Measurements from ENCODE around the gene PHACTR1.

PHACTR1 gene

GRCh38 chr6:13256266-13257001 is 539.9 kb downstream of the PHACTR1 start:
- no peak for ATAC-seq

GRCh38 chr6:13259393-13259792 is 542.8 kb downstream of the PHACTR1 start:
- ATAC-seq = no peak
- TF ChIP-seq TCF4 (CRISPR knock-in tag; IDR thresholded peaks at IDR 0.05; ENCODE audit: borderline replicate concordance) = no peak
- TF ChIP-seq CSDC2 (CRISPR knock-in tag; IDR thresholded peaks at IDR 0.05) = no peak
- no peak for TF ChIP-seq ZFP3 (CRISPR knock-in tag; IDR thresholded peaks at IDR 0.05)
- no peak for TF ChIP-seq ZNF565 (CRISPR knock-in tag; conservative IDR thresholded peaks at IDR 0.05; ENCODE audit: low read depth)
- no peak for TF ChIP-seq SNAI2 (CRISPR knock-in tag; IDR thresholded peaks at IDR 0.05)
- TF ChIP-seq OSR1 (CRISPR knock-in tag; IDR thresholded peaks at IDR 0.05) = no peak
- TF ChIP-seq, protein P1, sequence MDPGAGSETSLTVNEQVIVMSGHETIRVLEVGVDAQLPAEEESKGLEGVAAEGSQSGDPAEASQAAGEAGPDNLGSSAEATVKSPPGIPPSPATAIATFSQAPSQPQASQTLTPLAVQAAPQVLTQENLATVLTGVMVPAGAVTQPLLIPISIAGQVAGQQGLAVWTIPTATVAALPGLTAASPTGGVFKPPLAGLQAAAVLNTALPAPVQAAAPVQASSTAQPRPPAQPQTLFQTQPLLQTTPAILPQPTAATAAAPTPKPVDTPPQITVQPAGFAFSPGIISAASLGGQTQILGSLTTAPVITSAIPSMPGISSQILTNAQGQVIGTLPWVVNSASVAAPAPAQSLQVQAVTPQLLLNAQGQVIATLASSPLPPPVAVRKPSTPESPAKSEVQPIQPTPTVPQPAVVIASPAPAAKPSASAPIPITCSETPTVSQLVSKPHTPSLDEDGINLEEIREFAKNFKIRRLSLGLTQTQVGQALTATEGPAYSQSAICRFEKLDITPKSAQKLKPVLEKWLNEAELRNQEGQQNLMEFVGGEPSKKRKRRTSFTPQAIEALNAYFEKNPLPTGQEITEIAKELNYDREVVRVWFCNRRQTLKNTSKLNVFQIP (CRISPR knock-in tag; IDR thresholded peaks at IDR 0.05; ENCODE audit: borderline replicate concordance, low read depth) = no peak
- TF ChIP-seq ZC3H10 (CRISPR knock-in tag; IDR thresholded peaks at IDR 0.05) = no peak
- TF ChIP-seq, protein P2, sequence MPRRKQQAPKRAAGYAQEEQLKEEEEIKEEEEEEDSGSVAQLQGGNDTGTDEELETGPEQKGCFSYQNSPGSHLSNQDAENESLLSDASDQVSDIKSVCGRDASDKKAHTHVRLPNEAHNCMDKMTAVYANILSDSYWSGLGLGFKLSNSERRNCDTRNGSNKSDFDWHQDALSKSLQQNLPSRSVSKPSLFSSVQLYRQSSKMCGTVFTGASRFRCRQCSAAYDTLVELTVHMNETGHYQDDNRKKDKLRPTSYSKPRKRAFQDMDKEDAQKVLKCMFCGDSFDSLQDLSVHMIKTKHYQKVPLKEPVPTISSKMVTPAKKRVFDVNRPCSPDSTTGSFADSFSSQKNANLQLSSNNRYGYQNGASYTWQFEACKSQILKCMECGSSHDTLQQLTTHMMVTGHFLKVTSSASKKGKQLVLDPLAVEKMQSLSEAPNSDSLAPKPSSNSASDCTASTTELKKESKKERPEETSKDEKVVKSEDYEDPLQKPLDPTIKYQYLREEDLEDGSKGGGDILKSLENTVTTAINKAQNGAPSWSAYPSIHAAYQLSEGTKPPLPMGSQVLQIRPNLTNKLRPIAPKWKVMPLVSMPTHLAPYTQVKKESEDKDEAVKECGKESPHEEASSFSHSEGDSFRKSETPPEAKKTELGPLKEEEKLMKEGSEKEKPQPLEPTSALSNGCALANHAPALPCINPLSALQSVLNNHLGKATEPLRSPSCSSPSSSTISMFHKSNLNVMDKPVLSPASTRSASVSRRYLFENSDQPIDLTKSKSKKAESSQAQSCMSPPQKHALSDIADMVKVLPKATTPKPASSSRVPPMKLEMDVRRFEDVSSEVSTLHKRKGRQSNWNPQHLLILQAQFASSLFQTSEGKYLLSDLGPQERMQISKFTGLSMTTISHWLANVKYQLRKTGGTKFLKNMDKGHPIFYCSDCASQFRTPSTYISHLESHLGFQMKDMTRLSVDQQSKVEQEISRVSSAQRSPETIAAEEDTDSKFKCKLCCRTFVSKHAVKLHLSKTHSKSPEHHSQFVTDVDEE (CRISPR knock-in tag; IDR thresholded peaks at IDR 0.05) = no peak
- no peak for TF ChIP-seq PPARA (CRISPR knock-in tag; IDR thresholded peaks at IDR 0.05; ENCODE audit: borderline replicate concordance)
- no peak for TF ChIP-seq ESRRG (CRISPR knock-in tag; IDR thresholded peaks at IDR 0.05)
- TF ChIP-seq, protein P3, sequence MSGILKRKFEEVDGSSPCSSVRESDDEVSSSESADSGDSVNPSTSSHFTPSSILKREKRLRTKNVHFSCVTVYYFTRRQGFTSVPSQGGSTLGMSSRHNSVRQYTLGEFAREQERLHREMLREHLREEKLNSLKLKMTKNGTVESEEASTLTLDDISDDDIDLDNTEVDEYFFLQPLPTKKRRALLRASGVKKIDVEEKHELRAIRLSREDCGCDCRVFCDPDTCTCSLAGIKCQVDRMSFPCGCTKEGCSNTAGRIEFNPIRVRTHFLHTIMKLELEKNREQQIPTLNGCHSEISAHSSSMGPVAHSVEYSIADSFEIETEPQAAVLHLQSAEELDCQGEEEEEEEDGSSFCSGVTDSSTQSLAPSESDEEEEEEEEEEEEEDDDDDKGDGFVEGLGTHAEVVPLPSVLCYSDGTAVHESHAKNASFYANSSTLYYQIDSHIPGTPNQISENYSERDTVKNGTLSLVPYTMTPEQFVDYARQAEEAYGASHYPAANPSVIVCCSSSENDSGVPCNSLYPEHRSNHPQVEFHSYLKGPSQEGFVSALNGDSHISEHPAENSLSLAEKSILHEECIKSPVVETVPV (CRISPR knock-in tag; IDR thresholded peaks at IDR 0.05) = no peak

More at GRCh38 chr6:13256266-13257001, 539.9 kb downstream of the PHACTR1 start:
- TF ChIP-seq, protein P3 (CRISPR knock-in tag; IDR thresholded peaks at IDR 0.05) = no peak
- TF ChIP-seq, protein P2 (CRISPR knock-in tag; IDR thresholded peaks at IDR 0.05) = no peak
- TF ChIP-seq TOX (CRISPR knock-in tag; IDR thresholded peaks at IDR 0.05; ENCODE audit: borderline replicate concordance) = no peak
- no peak for TF ChIP-seq PATZ1 (CRISPR knock-in tag; IDR thresholded peaks at IDR 0.05; ENCODE audit: borderline replicate concordance)
- no peak for TF ChIP-seq TCF4 (CRISPR knock-in tag; IDR thresholded peaks at IDR 0.05; ENCODE audit: borderline replicate concordance)
- no peak for TF ChIP-seq BACH2 (CRISPR knock-in tag; IDR thresholded peaks at IDR 0.05; ENCODE audit: borderline replicate concordance)
- TF ChIP-seq OSR1 (CRISPR knock-in tag; IDR thresholded peaks at IDR 0.05) = no peak
- no peak for TF ChIP-seq RARB (CRISPR knock-in tag; IDR thresholded peaks at IDR 0.05)
- no peak for TF ChIP-seq ZNF8 (CRISPR knock-in tag; IDR thresholded peaks at IDR 0.05)
- no peak for TF ChIP-seq CREB5 (CRISPR knock-in tag; IDR thresholded peaks at IDR 0.05; ENCODE audit: low read depth)
- TF ChIP-seq SNAI2 (CRISPR knock-in tag; IDR thresholded peaks at IDR 0.05) = no peak
- no peak for TF ChIP-seq ZNF70 (CRISPR knock-in tag; IDR thresholded peaks at IDR 0.05)
- no peak for TF ChIP-seq ZC3H10 (CRISPR knock-in tag; IDR thresholded peaks at IDR 0.05)
- TF ChIP-seq GLIS3 (CRISPR knock-in tag; IDR thresholded peaks at IDR 0.05) = no peak
- TF ChIP-seq ISL1 (CRISPR knock-in tag; IDR thresholded peaks at IDR 0.05) = no peak
- TF ChIP-seq PPARA (CRISPR knock-in tag; IDR thresholded peaks at IDR 0.05; ENCODE audit: borderline replicate concordance) = no peak
- no peak for TF ChIP-seq ZFP30 (CRISPR knock-in tag; IDR thresholded peaks at IDR 0.05)
- TF ChIP-seq ZNF565 (CRISPR knock-in tag; conservative IDR thresholded peaks at IDR 0.05; ENCODE audit: low read depth) = no peak
- TF ChIP-seq CSDC2 (CRISPR knock-in tag; IDR thresholded peaks at IDR 0.05) = no peak

Data from SK-N-SH treated with all-trans-retinoic acid at 6 μM for 48 hours (cell line).